HG03521 (cell line): ENCODE data around the gene DNPH1.

Experiments
- ATAC-seq: cut with Tn5 transposase; IDR thresholded peaks from one replicate; pipeline ENCODE4 v1.9.1; 2021; ENCODE audit warnings: mild to moderate bottlenecking, moderate library complexity; ENCODE audit not compliant: unreplicated experiment

DNPH1 gene

DNA sequence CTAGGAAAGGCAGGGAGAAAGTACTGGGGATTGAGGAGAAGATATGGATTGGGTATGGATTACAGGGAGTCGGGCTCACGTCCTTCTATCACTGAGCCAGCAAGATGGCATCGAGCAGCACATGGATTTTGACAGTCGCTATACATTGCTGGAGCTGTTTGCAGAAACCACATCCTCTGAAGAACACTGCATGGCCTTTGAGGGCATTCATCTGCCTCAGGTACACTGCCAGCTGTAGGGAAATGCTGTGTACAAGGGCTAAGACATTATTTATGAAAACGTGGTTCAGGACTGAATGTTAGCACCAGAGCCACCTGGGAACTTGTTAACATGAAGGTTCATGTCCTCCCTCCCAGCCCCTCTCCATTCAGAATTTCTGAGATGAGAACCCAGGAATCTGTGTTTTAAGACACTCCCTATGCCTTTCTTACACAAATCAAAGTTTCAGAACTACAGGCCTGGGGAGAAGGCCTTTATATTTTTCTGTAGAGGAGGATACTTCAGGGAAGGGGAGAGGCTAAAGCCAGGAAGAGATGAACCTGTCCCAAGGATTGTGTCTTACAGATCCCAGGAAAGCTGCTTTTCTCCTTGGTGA, 43.8 kb downstream of the DNPH1 start:
- ATAC-seq = no peak

DNA sequence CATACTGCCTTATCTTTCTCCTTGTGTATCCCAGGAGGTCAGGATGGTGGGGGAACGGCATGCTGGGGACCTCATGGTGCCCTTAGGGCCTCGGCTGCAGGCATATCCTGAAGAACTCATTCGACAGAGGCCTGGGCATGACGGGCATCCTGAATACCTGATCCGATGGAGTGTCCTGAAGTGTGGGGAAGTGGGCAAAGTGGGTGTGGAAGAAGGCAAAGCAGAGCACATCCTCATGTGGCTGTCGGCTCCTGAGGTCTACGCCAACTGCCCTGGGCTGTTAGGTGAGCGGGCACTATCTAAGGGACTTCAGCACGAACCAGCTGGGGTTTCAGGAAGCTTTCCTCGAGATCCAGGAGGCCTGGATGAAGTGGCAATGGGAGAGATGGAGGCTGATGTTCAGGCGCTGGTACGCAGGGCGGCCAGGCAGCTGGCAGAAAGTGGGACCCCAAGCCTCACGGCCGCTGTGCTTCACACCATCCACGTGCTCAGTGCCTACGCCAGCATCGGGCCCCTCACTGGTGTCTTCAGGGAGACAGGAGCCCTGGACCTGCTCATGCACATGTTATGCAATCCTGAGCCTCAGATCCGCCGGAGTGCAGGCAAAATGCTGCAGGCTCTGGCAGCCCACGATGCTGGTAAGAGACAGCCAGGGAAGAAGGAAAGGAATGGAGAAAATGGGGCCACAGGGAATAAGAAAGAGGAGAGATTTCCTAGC, 44.9 kb downstream of the DNPH1 start:
- no peak for ATAC-seq

GRCh38 chr6:43183441-43183840, 45.8 kb downstream of the DNPH1 start:
- ATAC-seq = no peak

DNA sequence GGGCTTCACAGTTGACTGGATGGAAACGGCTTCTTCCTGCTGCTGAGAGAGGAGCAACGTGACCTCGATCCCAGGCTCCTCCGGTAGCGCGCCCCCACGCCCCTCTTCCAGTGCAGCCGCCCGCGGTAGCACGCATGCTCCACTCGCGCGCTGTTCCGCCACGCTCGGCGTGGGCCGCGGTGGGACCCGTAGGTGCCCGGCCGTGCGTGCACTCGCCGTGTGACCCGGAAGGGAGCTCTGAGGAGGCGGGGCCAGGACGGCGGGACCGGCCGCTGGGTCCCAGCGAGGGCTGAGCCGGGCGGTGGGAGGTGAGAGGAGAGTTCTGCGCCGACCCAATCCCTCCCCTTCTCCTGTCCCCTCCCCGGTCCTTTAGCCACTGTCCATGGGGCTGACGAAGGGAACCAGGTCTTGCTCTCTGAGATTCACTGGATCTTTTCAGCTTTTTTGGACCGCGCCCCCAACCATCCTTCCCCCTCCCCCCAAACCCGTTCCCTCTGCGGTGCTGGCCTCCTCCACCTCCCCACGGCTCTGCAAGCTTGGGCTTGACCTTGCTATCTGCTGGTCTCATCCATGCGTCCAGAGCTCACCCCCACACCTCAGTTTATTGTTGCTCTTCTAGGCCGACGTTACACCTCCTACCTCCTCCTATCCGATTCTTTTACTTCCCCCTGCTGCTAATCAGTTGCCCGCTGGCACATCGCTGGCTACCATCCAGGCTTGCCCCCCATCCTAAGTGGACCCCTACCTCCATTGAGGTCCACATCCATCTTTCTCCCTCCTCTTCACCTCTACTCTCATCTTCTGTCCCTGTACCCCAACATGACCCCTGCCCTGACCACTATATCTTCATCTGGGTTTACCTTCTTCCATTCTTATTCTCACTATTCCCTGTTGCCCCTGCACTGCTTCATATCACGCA, 47.1 kb downstream of the DNPH1 start, which contains the start of gene CUL9:
TSS of gene CUL9 (plus strand) at position 255 of the 919 bp plus-strand sequence. CDS start 2,115 bp downstream, outside the sequence.
- ATAC-seq = peak; percentile 94

GRCh38 chr6:43181621-43181941, 47.7 kb downstream of the DNPH1 start:
- no peak for ATAC-seq

DNA sequence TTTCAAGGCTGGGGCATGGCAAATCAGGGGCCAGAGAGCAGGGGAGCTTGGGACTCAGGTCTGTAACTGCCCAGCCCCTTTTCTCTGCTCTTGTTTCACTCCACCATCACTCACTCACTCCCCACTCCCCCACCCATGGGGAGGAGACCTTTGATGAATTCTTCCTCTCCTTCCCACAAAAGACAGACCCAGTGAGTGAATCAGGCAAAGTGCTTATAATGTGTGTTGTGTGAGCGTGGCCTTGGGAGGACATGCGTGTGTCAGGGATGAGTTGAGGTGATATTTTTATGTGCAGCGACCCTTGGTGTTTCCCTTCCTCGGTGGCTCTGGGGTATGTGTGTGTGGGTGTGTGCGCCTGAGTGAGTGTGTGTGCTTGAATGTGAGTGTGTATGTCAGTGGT, 48.3 kb downstream of the DNPH1 start:
- ATAC-seq = no peak

DNA sequence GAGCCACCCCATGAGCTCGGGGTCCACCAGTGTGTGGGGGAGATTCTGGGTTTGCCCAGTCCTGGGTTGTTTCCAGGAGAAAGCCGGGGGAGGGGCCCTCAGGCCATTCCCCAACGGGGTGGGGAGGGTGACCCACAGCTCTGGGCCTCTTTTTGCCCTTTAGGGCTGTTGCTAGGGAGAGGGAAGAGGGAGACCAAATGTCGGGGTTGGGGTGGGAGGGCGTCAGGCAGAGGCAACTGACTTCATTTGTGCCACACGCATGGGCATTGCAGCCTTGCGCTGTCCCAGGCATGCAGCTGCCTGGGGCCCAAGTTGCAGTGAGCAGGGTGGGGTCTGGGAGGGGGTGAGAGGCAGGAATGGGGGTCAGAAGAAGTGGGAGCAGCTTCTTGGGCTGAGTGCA, 49.2 kb downstream of the DNPH1 start:
- ATAC-seq = no peak

GRCh38 chr6:43178951-43179830, 50.1 kb downstream of the DNPH1 start:
- ATAC-seq = no peak

DNA sequence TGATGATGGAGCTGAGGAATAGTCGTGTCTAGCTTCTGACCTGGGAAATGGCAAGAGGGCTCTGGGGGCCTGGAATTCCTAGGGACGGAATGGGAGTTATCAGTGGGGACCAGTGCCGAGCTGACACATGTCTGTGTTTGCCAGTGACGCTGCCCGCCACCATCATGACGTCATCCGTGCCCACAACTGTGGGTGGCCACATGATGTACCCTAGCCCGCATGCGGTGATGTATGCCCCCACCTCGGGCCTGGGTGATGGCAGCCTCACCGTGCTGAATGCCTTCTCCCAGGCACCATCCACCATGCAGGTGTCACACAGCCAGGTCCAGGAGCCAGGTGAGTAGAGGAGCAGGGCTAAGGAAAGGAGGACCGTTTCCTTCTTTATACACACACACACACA, 51.1 kb downstream of the DNPH1 start:
- no peak for ATAC-seq

DNA sequence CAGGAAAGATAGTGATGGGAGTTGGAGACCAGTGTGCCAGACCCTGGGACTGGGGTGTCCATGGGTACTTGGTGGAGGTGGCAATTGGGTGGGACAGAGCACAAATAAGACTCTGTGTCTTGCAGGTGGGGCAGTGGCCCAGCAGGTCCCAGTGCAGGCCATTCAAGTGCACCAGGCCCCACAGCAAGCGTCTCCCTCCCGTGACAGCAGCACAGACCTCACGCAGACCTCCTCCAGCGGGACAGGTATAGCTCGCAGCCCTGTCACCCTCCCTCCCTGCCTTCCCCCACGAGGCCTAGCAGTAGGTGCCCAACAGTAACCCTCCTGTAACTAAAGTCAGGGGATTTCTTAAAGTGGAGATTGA, 52.9 kb downstream of the DNPH1 start:
- no peak for ATAC-seq

GRCh38 chr6:43175676-43176422, 53.4 kb downstream of the DNPH1 start:
- ATAC-seq = no peak
